ENCODE data around the gene TCERG1L. TPM values are rescaled to one million over a fixed set of nuclear protein-coding genes. Genes with fewer than 3 reads are reported as not detected.

Gene TCERG1L
- total RNA-seq, 4 donors from 2014 or later: 0.41 TPM; not detected in 3

DNA sequence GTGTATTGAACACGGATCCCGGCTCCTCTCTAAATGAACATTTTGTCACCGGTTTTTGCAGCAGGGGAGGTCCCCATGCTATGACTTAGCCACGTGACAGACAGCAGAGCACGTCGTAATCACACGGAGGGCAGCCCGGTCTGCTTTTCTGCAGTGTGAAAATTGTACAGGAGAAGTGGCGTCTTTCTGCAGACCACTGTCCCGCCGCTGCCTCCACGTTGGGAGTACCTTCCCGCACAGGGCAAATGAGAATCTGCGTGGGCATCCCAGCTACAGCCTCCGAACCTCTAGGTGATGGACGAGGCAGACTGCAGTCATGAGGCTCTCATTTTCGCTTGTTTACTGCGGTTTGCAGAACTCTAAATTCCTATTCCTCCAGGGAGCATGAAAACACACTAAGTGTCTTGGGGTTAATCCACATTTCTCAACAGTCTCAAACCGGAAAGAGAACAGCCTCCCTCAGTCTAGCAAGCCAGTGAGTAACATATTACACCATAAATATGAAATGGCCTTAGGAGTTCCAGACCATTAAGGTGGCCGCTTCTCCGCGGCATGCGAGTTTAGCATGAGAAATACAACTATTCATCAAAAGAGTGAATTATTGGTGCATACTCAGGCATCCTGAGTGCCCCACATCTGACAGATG is 89.8 kb downstream of the TCERG1L start:
- no peak for DNase-seq
- no peaks in the 10 kb centered on the region for H3K4me1 ChIP-seq
- no peaks in the 10 kb centered on the region for H3K27me3 ChIP-seq
- intact Hi-C loops (cut with DNase I; ENCODE audit: low total_unique reads): no loop called here
- H3K27ac ChIP-seq: no peak overlapping the region
- TF ChIP-seq POLR2A (IDR thresholded peaks at IDR 0.05): no peak
- TF ChIP-seq, protein P1, sequence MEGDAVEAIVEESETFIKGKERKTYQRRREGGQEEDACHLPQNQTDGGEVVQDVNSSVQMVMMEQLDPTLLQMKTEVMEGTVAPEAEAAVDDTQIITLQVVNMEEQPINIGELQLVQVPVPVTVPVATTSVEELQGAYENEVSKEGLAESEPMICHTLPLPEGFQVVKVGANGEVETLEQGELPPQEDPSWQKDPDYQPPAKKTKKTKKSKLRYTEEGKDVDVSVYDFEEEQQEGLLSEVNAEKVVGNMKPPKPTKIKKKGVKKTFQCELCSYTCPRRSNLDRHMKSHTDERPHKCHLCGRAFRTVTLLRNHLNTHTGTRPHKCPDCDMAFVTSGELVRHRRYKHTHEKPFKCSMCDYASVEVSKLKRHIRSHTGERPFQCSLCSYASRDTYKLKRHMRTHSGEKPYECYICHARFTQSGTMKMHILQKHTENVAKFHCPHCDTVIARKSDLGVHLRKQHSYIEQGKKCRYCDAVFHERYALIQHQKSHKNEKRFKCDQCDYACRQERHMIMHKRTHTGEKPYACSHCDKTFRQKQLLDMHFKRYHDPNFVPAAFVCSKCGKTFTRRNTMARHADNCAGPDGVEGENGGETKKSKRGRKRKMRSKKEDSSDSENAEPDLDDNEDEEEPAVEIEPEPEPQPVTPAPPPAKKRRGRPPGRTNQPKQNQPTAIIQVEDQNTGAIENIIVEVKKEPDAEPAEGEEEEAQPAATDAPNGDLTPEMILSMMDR (IDR thresholded peaks at IDR 0.05): no peak
- no peaks in the 10 kb centered on the region for H3K36me3 ChIP-seq
- no peaks in the 10 kb centered on the region for H3K9me3 ChIP-seq
- no peak overlapping the region for H3K4me3 ChIP-seq

- no peak overlapping the region for H3K4me3 ChIP-seq
- TF ChIP-seq, protein P1 (IDR thresholded peaks at IDR 0.05): no peak
- TF ChIP-seq POLR2A (IDR thresholded peaks at IDR 0.05): no peak
- DNase-seq: no peak
- H3K9me3 ChIP-seq: no peaks in the 10 kb centered on the region
- intact Hi-C loops (cut with DNase I; ENCODE audit: low total_unique reads): no loop called here
- no peaks in the 10 kb centered on the region for H3K36me3 ChIP-seq
- H3K4me1 ChIP-seq: no peaks in the 10 kb centered on the region
- H3K27ac ChIP-seq: no peak overlapping the region
- no peaks in the 10 kb centered on the region for H3K27me3 ChIP-seq
These were observed 90.8 kb downstream of the TCERG1L start for GRCh38 chr10:131220601-131221171.

DNA sequence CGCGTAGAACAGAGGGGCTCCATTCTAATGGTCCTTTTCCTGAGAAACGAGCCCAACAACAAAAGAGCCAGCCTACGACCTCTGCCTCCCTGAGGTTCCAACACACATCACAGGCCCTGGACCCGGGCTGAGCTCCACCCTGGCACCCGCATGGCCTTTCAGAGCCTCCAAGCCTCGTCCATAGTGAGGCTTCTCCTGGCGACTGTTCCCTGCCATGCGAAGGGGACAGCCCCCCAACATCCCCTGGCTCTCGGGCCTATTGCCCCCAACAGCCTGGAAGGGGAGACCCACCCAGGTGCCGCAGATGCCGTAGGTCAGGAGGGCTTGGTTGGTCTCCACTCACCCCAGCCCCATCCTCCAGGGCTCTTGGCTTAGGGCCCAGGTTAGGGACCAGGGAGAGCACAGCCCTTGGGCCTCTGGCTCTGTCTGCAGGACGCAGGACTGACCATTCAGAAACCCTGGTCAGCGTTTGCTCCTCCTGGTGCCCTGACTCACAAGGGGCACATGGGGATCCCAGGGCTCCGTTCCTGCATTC is 91.5 kb downstream of the TCERG1L start:
- Histone ChIP-seq H3K27ac (no peak overlapping the region), H3K4me3 (no peak overlapping the region), H3K27me3 (no peaks in the 10 kb centered on the region), H3K4me1 (no peaks in the 10 kb centered on the region), H3K9me3 (no peaks in the 10 kb centered on the region), H3K36me3 (no peaks in the 10 kb centered on the region)
- no peak for TF ChIP-seq POLR2A (IDR thresholded peaks at IDR 0.05)
- TF ChIP-seq, protein P1 (IDR thresholded peaks at IDR 0.05): no peak
- no peak for DNase-seq
- intact Hi-C loops (cut with DNase I; ENCODE audit: low total_unique reads): no loop called here

- no peaks in the 10 kb centered on the region for H3K36me3 ChIP-seq
- intact Hi-C loops (cut with DNase I; ENCODE audit: low total_unique reads): no loop called here
- TF ChIP-seq, protein P1 (IDR thresholded peaks at IDR 0.05): no peak
- no peak for TF ChIP-seq POLR2A (IDR thresholded peaks at IDR 0.05)
- H3K9me3 ChIP-seq: no peaks in the 10 kb centered on the region
- H3K4me1 ChIP-seq: no peaks in the 10 kb centered on the region
- no peak overlapping the region for H3K4me3 ChIP-seq
- no peak overlapping the region for H3K27ac ChIP-seq
- no peaks in the 10 kb centered on the region for H3K27me3 ChIP-seq
- no peak for DNase-seq
These were observed 92.0 kb downstream of the TCERG1L start for GRCh38 chr10:131219584-131219886.

DNA sequence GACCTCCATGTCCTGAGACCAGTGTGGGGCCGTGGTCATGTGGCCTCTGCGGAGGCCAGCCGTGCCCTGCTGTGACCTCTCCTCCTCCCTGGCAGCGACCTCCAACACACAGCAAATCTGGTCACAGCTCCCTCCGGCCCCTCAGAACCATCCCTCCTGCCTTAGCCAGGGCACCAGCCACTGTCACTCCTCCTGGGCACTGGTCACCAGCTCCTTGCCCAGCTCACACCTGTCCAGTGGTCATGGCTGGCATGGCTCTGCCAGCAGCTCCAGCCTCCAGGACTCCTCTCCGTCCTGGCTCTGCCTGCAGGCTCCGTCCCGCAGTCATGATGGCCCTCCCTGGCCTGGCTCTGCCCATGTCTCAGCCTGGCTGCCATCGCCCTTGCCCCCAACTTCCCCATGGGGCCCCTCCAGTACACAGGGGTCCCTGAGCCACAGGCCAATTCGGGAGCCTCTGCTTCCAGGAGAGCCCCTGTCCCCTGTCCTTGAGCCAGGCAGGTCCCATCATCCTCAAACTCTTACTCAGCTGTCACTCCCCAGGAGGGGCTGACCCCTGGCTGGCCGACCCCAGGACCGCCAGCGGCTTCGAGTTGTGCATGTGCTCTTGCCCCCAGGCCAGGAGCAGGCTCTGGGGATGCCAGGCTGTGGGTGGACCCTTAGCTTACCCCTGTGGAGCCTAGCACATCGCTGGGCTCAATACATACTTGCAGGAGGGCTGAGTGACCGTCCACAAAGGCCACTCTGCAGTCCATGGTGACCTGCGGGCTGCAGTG is 92.5 kb downstream of the TCERG1L start:
- Histone ChIP-seq H3K27me3 (no peaks in the 10 kb centered on the region), H3K27ac (no peak overlapping the region), H3K4me3 (no peak overlapping the region), H3K36me3 (no peaks in the 10 kb centered on the region), H3K4me1 (no peaks in the 10 kb centered on the region), H3K9me3 (no peaks in the 10 kb centered on the region)
- TF ChIP-seq, protein P1 (IDR thresholded peaks at IDR 0.05): no peak
- TF ChIP-seq POLR2A (IDR thresholded peaks at IDR 0.05): no peak
- DNase-seq: no peak
- intact Hi-C loops (cut with DNase I; ENCODE audit: low total_unique reads): no loop called here
